Measurements from ENCODE around the gene TCL1B. TPM values are rescaled to one million over a fixed set of nuclear protein-coding genes. Genes with fewer than 3 reads are reported as not detected.

Gene TCL1B
- total and polyA plus RNA-seq, 2 of the 4 experiments (the other 2 are of a cell fraction), result not detected

- no peak for ATAC-seq (ENCODE audit: low read depth)
- no peak for DNase-seq
- H4K91ac ChIP-seq (ENCODE audit: insufficient read depth, low read depth, low read length), result no peak overlapping the region
- dilution Hi-C loops (cut with HindIII; ENCODE audit: low sequenced_read_pairs, unreplicated experiment) (no loop called here), in situ Hi-C loops (cut with MboI; ENCODE audit: low sequenced_read_pairs) (no loop called here), intact Hi-C loops (cut with micrococcal nuclease) (no loop called here)
- no TSS peak for BruUV-seq (replicated peaks)
- no peaks in the 10 kb centered on the region for H3K9me3 ChIP-seq (ENCODE audit: control insufficient read depth, insufficient read depth, low read length)
- H3K4me2 ChIP-seq (ENCODE audit: low read depth, low read length), result no peak overlapping the region
- CTCF ChIA-PET, result no interaction called here
- no peak overlapping the region for H3K14ac ChIP-seq (replicated peaks; ENCODE audit: low read depth, low read length)
- H3K36me3 ChIP-seq (ENCODE audit: control insufficient read depth, insufficient read depth, low read length), result no peaks in the 10 kb centered on the region
- no peaks in the 10 kb centered on the region for H3K27me3 ChIP-seq (ENCODE audit: control insufficient read depth, insufficient read depth, low read length)
- H3K9me1 ChIP-seq (ENCODE audit: insufficient read depth, low read length), result no peaks in the 10 kb centered on the region
- POLR2A ChIA-PET (ENCODE audit: unreplicated experiment), result no interaction called here
- H3K4me1 ChIP-seq (ENCODE audit: control insufficient read depth, insufficient read depth, low read length), result no peaks in the 10 kb centered on the region
- no peak overlapping the region for H3K9ac ChIP-seq (ENCODE audit: low read depth, low read length)
- H4K20me1 ChIP-seq (ENCODE audit: insufficient read depth, low read length), result no peaks in the 10 kb centered on the region
- no peak overlapping the region for H3K4me3 ChIP-seq (ENCODE audit: insufficient read depth, low read depth, low read length)
- no peak overlapping the region for H2AK5ac ChIP-seq (ENCODE audit: low read depth, low read length)
- no peak overlapping the region for H2BK15ac ChIP-seq (ENCODE audit: low read depth, low read length)
- no peak overlapping the region for H2BK120ac ChIP-seq (ENCODE audit: low read depth, low read length)
- no peak overlapping the region for H3K4ac ChIP-seq (ENCODE audit: low read depth, low read length)
- no peak overlapping the region for H3K18ac ChIP-seq (ENCODE audit: low read depth, low read length)
- H3K79me1 ChIP-seq (ENCODE audit: low read depth in 1 of 2, low read length in 2 of 2), result no peaks in the 10 kb centered on the region
- no peak overlapping the region for H2AFZ ChIP-seq (replicated peaks; ENCODE audit: low read length, poor library complexity)
- H3K23ac ChIP-seq (ENCODE audit: low read depth, low read length), result no peak overlapping the region
- H2BK20ac ChIP-seq (ENCODE audit: low read depth, low read length), result no peak overlapping the region
- H2AK9ac ChIP-seq (replicated peaks; ENCODE audit: low read depth, low read length, poor library complexity), result no peak overlapping the region
- 42% methylated on average over 9 of the region's 17 CpGs; no CpG with 5 or more reads in 1 of the 2 experiments for WGBS, 2 experiments (ENCODE audit: extremely low coverage in 2 of 2, insufficient read length in 1 of 2)
- TF ChIP-seq MAZ (IDR thresholded peaks at IDR 0.05; ENCODE audit: borderline replicate concordance, low read depth, low read length) (no peak), NFE2L2 (IDR thresholded peaks at IDR 0.05; ENCODE audit: low read depth, low read length) (no peak), USF2 (IDR thresholded peaks at IDR 0.05; ENCODE audit: low read depth, low read length) (no peak), MXI1 (IDR thresholded peaks at IDR 0.05; ENCODE audit: borderline replicate concordance, low read depth, low read length) (no peak), ELK1 (IDR thresholded peaks at IDR 0.05; ENCODE audit: borderline replicate concordance, low read depth, low read length) (no peak), POLR2A (IDR thresholded peaks at IDR 0.05; ENCODE audit: low read depth, low read length) (no peak), CEBPB (IDR thresholded peaks at IDR 0.05; ENCODE audit: low read depth, low read length) (no peak), CHD1 (IDR thresholded peaks at IDR 0.05; ENCODE audit: low read depth, low read length) (no peak), BHLHE40 (IDR thresholded peaks at IDR 0.05; ENCODE audit: low read depth, low read length) (no peak), RFX5 (IDR thresholded peaks at IDR 0.05; ENCODE audit: low read depth, low read length) (no peak), MAFK (IDR thresholded peaks at IDR 0.05; ENCODE audit: low read depth, low read length) (no peak)
- no peak overlapping the region for H3K27ac ChIP-seq (ENCODE audit: insufficient read depth, low read length)
- no peak overlapping the region for H3K56ac ChIP-seq (ENCODE audit: extremely low read depth, insufficient read depth, low read length)
- H4K5ac ChIP-seq (ENCODE audit: low read depth, low read length), result no peak overlapping the region
- H4K8ac ChIP-seq (ENCODE audit: low read depth in 2 of 2, low read length in 2 of 2), result no peak overlapping the region
- H2BK5ac ChIP-seq (ENCODE audit: low read depth, low read length, poor library complexity, severe bottlenecking), result no peak overlapping the region
Observed at GRCh38 chr14:95710106-95710505, 23.9 kb downstream of the TCL1B start.

All from IMR-90 (cell line).